ENCODE data around the gene MYO16. TPM values are rescaled to one million over a fixed set of nuclear protein-coding genes. Genes with fewer than 3 reads are reported as not detected.

Gene MYO16
- total RNA-seq, 1 donor from 2014 or later: 0.49 TPM

DNA sequence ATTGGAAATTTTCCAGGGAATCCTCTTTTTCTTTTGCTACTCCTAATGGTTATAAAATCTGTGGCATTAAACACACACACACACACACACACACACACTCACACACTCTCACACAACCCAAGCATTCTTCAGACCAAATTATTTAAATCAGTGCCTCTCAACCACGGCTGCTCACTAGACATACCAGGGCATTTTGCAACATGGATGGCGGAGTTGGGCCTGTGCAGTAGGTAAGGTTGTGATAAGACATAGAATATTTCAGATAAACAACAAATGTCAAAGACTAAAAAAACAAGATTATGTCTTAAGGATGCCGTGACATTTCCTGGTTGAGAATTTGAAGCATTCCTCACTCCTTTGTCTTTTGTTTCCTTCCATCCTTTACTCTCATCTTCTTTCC lies 443.1 kb downstream of the MYO16 start:
- no peaks in the 10 kb centered on the region for H3K27me3 ChIP-seq
- intact Hi-C loops (cut with DNase I): no loop called here
- no peaks in the 10 kb centered on the region for H3K9me3 ChIP-seq
- no peak overlapping the region for H3K27ac ChIP-seq
- no peak overlapping the region for H3K4me3 ChIP-seq
- H3K4me1 ChIP-seq: no peaks in the 10 kb centered on the region
- TF ChIP-seq POLR2A (IDR thresholded peaks at IDR 0.05) (no peak), CTCF (IDR thresholded peaks at IDR 0.05) (no peak), POLR2AphosphoS5 (IDR thresholded peaks at IDR 0.05; ENCODE audit: insufficient read depth in 1 of 2, low read depth in 1 of 2) (no peak)
- no peak for DNase-seq (ENCODE audit: extremely low spot score in 2 of 2)
- no peaks in the 10 kb centered on the region for H3K36me3 ChIP-seq

GRCh38 chr13:109074436-109074835 lies 445.0 kb downstream of the MYO16 start:
- no peaks in the 10 kb centered on the region for H3K27me3 ChIP-seq
- intact Hi-C loops (cut with DNase I): no loop called here

GRCh38 chr13:109074853-109075252 lies 445.4 kb downstream of the MYO16 start:
- intact Hi-C loops (cut with DNase I): no loop called here
- no peaks in the 10 kb centered on the region for H3K9me3 ChIP-seq
- no peak overlapping the region for H3K4me3 ChIP-seq
- TF ChIP-seq POLR2A (IDR thresholded peaks at IDR 0.05) (no peak), CTCF (IDR thresholded peaks at IDR 0.05) (no peak), POLR2AphosphoS5 (IDR thresholded peaks at IDR 0.05; ENCODE audit: insufficient read depth in 1 of 2, low read depth in 1 of 2) (no peak)
- no peaks in the 10 kb centered on the region for H3K4me1 ChIP-seq
- no peaks in the 10 kb centered on the region for H3K27me3 ChIP-seq
- H3K27ac ChIP-seq: no peak overlapping the region
- DNase-seq (ENCODE audit: extremely low spot score in 2 of 2): no peak
- no peaks in the 10 kb centered on the region for H3K36me3 ChIP-seq

More at GRCh38 chr13:109074436-109074835, 445.0 kb downstream of the MYO16 start:
- DNase-seq (ENCODE audit: extremely low spot score in 2 of 2): no peak
- H3K27ac ChIP-seq: no peak overlapping the region
- no peak for TF ChIP-seq CTCF (IDR thresholded peaks at IDR 0.05)
- TF ChIP-seq POLR2AphosphoS5 (IDR thresholded peaks at IDR 0.05; ENCODE audit: insufficient read depth in 1 of 2, low read depth in 1 of 2): no peak
- TF ChIP-seq POLR2A (IDR thresholded peaks at IDR 0.05): no peak
- no peaks in the 10 kb centered on the region for H3K4me1 ChIP-seq
- no peaks in the 10 kb centered on the region for H3K9me3 ChIP-seq
- no peaks in the 10 kb centered on the region for H3K36me3 ChIP-seq
- no peak overlapping the region for H3K4me3 ChIP-seq

- no peaks in the 10 kb centered on the region for H3K27me3 ChIP-seq
- no peaks in the 10 kb centered on the region for H3K9me3 ChIP-seq
- no peak overlapping the region for H3K27ac ChIP-seq
- TF ChIP-seq CTCF (IDR thresholded peaks at IDR 0.05): no peak
- TF ChIP-seq POLR2A (IDR thresholded peaks at IDR 0.05): no peak
- no peak for TF ChIP-seq POLR2AphosphoS5 (IDR thresholded peaks at IDR 0.05; ENCODE audit: insufficient read depth in 1 of 2, low read depth in 1 of 2)
- H3K4me1 ChIP-seq: no peaks in the 10 kb centered on the region
- H3K4me3 ChIP-seq: no peak overlapping the region
- DNase-seq (ENCODE audit: extremely low spot score in 2 of 2): no peak
- intact Hi-C loops (cut with DNase I): no loop called here
- no peaks in the 10 kb centered on the region for H3K36me3 ChIP-seq
Observed at GRCh38 chr13:109087916-109088623, 458.7 kb downstream of the MYO16 start.

- Histone ChIP-seq H3K27me3 (no peaks in the 10 kb centered on the region), H3K36me3 (no peaks in the 10 kb centered on the region), H3K27ac (no peak overlapping the region), H3K4me1 (no peaks in the 10 kb centered on the region), H3K4me3 (no peak overlapping the region), H3K9me3 (no peaks in the 10 kb centered on the region)
- no peak for TF ChIP-seq POLR2A (IDR thresholded peaks at IDR 0.05)
- TF ChIP-seq POLR2AphosphoS5 (IDR thresholded peaks at IDR 0.05; ENCODE audit: insufficient read depth in 1 of 2, low read depth in 1 of 2): no peak
- TF ChIP-seq CTCF (IDR thresholded peaks at IDR 0.05): no peak
- DNase-seq (ENCODE audit: extremely low spot score in 2 of 2): no peak
- intact Hi-C loops (cut with DNase I): no loop called here
Observed at GRCh38 chr13:109088624-109088917, 459.2 kb downstream of the MYO16 start.
